DOHH2 (cell line): ENCODE results near the gene JDP2.

Experiments used
- H3F3A ChIP-seq: fragments of 200-600 bp; sonication (generic), shearing (Covaris generic); 2 replicates; pipeline ENCODE4 v1.6.0; 2016; ENCODE audit warnings: antibody characterized with exemption, mild to moderate bottlenecking; ENCODE audit not compliant: control insufficient read depth, insufficient read depth
- H3K27ac ChIP-seq: fragments of 200-600 bp; sonication (generic); 2 replicates; pipeline ENCODE4 v1.5.1; 2014; ENCODE audit warnings: low read depth, mild to moderate bottlenecking, low read length, moderate library complexity
- H3K27me3 ChIP-seq: fragments of 200-600 bp; sonication (generic); 2 replicates; pipeline ENCODE4 v1.6.1; 2014; ENCODE audit warnings: mild to moderate bottlenecking, low read length, mixed read lengths; ENCODE audit not compliant: control insufficient read depth
- H3K36me3 ChIP-seq: fragments of 200-600 bp; sonication (generic); 2 replicates; pipeline ENCODE4 v1.6.1; 2014; ENCODE audit warnings: mild to moderate bottlenecking, low read length, moderate library complexity, mixed read lengths; ENCODE audit not compliant: control insufficient read depth
- H3K4me1 ChIP-seq: fragments of 200-600 bp; sonication (generic); 2 replicates; pipeline ENCODE4 v1.6.1; 2014; ENCODE audit warnings: mild to moderate bottlenecking, low read length, mixed read lengths; ENCODE audit not compliant: control insufficient read depth
- H3K4me2 ChIP-seq: fragments of 200-600 bp; sonication (generic); 2 replicates; pipeline ENCODE4 v1.6.0; 2014; ENCODE audit warnings: mild to moderate bottlenecking, low read length, moderate library complexity
- H3K4me3 ChIP-seq: fragments of 200-600 bp; sonication (generic); 2 replicates; pipeline ENCODE4 v1.5.1; 2014; ENCODE audit warnings: mild to moderate bottlenecking, low read length, mixed read lengths
- H3K79me2 ChIP-seq: fragments of 200-600 bp; sonication (generic); 2 replicates; pipeline ENCODE4 v1.6.1; 2014; ENCODE audit warnings: mild to moderate bottlenecking, low read length, mixed read lengths; ENCODE audit not compliant: control insufficient read depth
- H3K9me2 ChIP-seq: fragments of 200-600 bp; sonication (generic); replicated peaks from 2 replicates; pipeline ENCODE4 v1.6.1; 2014; ENCODE audit warnings: mild to moderate bottlenecking, low read length, mixed read lengths; ENCODE audit not compliant: control insufficient read depth
- H3K9me3 ChIP-seq: fragments of 200-600 bp; sonication (generic); 2 replicates; pipeline ENCODE4 v1.6.1; 2014; ENCODE audit warnings: antibody characterized with exemption, low read length, mixed read lengths; ENCODE audit not compliant: control insufficient read depth, insufficient read depth
- H4K20me1 ChIP-seq: fragments of 200-600 bp; sonication (generic); 2 replicates; pipeline ENCODE4 v1.6.0; 2014; ENCODE audit warnings: low read depth, mild to moderate bottlenecking, antibody characterized with exemption, low read length, moderate library complexity; ENCODE audit not compliant: control insufficient read depth, insufficient read depth
- CTCF ChIP-seq: fragments of 200-600 bp; sonication (generic); IDR thresholded peaks from one replicate; pipeline ENCODE4 v1.5.1; 2014; ENCODE audit warnings: antibody characterized with exemption, mild to moderate bottlenecking, low read depth, low read length; ENCODE audit not compliant: poor library complexity, severe bottlenecking
- EZH2phosphoT487 ChIP-seq: fragments of 200-600 bp; sonication (generic); IDR thresholded peaks from 2 replicates; pipeline ENCODE4 v1.6.1; 2017; ENCODE audit warnings: borderline replicate concordance, mild to moderate bottlenecking, antibody characterized with exemption, low read length, moderate library complexity, mixed read lengths

JDP2 gene

GRCh38 chr14:75457648-75458165, 29.9 kb downstream of the JDP2 start:
- Histone ChIP-seq H3K9me3 (no peaks in the 10 kb centered on the region), H3K4me3 (no peak overlapping the region), H3K27ac (no peak overlapping the region), H3K79me2 (no peaks in the 10 kb centered on the region), H3K9me2 (no peaks in the 10 kb centered on the region), H3K36me3 (no peaks in the 10 kb centered on the region), H3F3A (no peaks in the 10 kb centered on the region), H3K4me2 (no peak overlapping the region), H3K27me3 (no peaks in the 10 kb centered on the region), H3K4me1 (peaks cover 9% of the 10 kb centered on the region), H4K20me1 (no peaks in the 10 kb centered on the region)
- no peak for TF ChIP-seq CTCF
- no peak for TF ChIP-seq EZH2phosphoT487

- TF ChIP-seq CTCF (no peak), EZH2phosphoT487 (no peak)
- Histone ChIP-seq H3K9me2 (no peaks in the 10 kb centered on the region), H3K79me2 (no peaks in the 10 kb centered on the region), H3F3A (no peaks in the 10 kb centered on the region), H3K4me3 (no peak overlapping the region), H3K36me3 (no peaks in the 10 kb centered on the region), H3K27ac (no peak overlapping the region), H4K20me1 (no peaks in the 10 kb centered on the region), H3K27me3 (no peaks in the 10 kb centered on the region), H3K4me1 (peaks cover 9% of the 10 kb centered on the region), H3K4me2 (no peak overlapping the region), H3K9me3 (no peaks in the 10 kb centered on the region)
Measured at GRCh38 chr14:75458305-75458704, 30.5 kb downstream of the JDP2 start.

- Histone ChIP-seq H3K27me3 (no peaks in the 10 kb centered on the region), H3K9me2 (no peaks in the 10 kb centered on the region), H3K4me2 (no peak overlapping the region), H3K79me2 (no peaks in the 10 kb centered on the region), H3K27ac (no peak overlapping the region), H3F3A (no peaks in the 10 kb centered on the region), H3K9me3 (no peaks in the 10 kb centered on the region), H4K20me1 (no peaks in the 10 kb centered on the region), H3K4me1 (peaks cover under 1% of the 10 kb centered on the region), H3K36me3 (no peaks in the 10 kb centered on the region), H3K4me3 (no peak overlapping the region)
- no peak for TF ChIP-seq CTCF
- no peak for TF ChIP-seq EZH2phosphoT487
Measured at GRCh38 chr14:75459099-75459741, 31.4 kb downstream of the JDP2 start.
